GM12878 (cell line): ENCODE measurements around the gene CHDH. TPM values are rescaled to one million over a fixed set of nuclear protein-coding genes. Genes with fewer than 3 reads are reported as not detected.

Experiments
- ATAC-seq: fragments of 200-7000 bp; cut with Tn5 transposase; 3 replicates; pipeline ENCODE4 v1.9.1; 2020; ENCODE audit warnings: mild to moderate bottlenecking, moderate library complexity
- BruUV-seq: library from RNA; stranded (reverse); fragments of 400-500 nt; replicated peaks from 2 replicates; lab custom pipeline; 2021; lab: Mats Ljungman, UMichigan
- CTCF ChIA-PET: fragments of 300-600 bp; sonication (Branson Sonifier 250); formaldehyde crosslinking; extraction: SDS; loops from one replicate; lab custom pipeline; 2021; ENCODE audit warnings: inconsistent platforms; lab: Yijun Ruan, JAX
- POLR2A ChIA-PET: fragments of 350-600 bp; formaldehyde crosslinking; extraction: SDS; loops from one replicate; lab custom pipeline; 2021; ENCODE audit warnings: inconsistent platforms; lab: Charles Lee
- RAD21 ChIA-PET: fragments of 300-600 bp; sonication (Branson Sonifier 250); formaldehyde crosslinking; loops from one replicate; lab custom pipeline; 2023; ENCODE audit warnings: antibody characterized with exemption; ENCODE audit not compliant: unreplicated experiment; lab: Charles Lee
- SMC1A ChIA-PET: fragments of 300-600 bp; sonication (Branson Sonifier 250); formaldehyde crosslinking; loops from one replicate; lab custom pipeline; 2023; ENCODE audit not compliant: unreplicated experiment, uncharacterized antibody; lab: Charles Lee
- DNase-seq: peaks from one replicate; pipeline ENCODE4 v3.0.0-alpha.2; 2011; ENCODE audit warnings: low read depth, low spot score
- FAIRE-seq: peaks from 3 replicates; lab custom pipeline; 2011; peaks lifted over from hg19 to GRCh38; lab: Jason Lieb, UNC
- H2AFZ ChIP-seq: 2 replicates; pipeline ENCODE4 v1.6.0; 2011; ENCODE audit warnings: low read depth, low read length, control low read depth; ENCODE audit not compliant: control insufficient read depth
- H3K27ac ChIP-seq: 2 replicates; pipeline ENCODE4 v1.5.1; 2011; ENCODE audit warnings: control low read depth; ENCODE audit not compliant: control insufficient read depth, insufficient read depth
- H3K27me3 ChIP-seq, 2 experiments: replicated peaks in 1 of 2; 2 replicates each; pipeline versions ENCODE4 v1.6.0 to v1.6.1; 2011; ENCODE audit warnings: low read length in 1 of 2; ENCODE audit not compliant: control insufficient read depth in 2 of 2, insufficient read depth in 2 of 2
- H3K36me3 ChIP-seq, 2 experiments: 2 replicates each; pipeline ENCODE4 v1.5.1; 2011; ENCODE audit warnings: low read length in 1 of 2; ENCODE audit not compliant: control insufficient read depth in 2 of 2, insufficient read depth in 2 of 2
- H3K4me1 ChIP-seq: 2 replicates; pipeline ENCODE4 v1.6.1; 2011; ENCODE audit warnings: mild to moderate bottlenecking, low read length, moderate library complexity, mixed read lengths; ENCODE audit not compliant: control insufficient read depth, insufficient read depth
- H3K4me2 ChIP-seq: 2 replicates; pipeline ENCODE4 v1.6.0; 2011; ENCODE audit warnings: control low read depth; ENCODE audit not compliant: control insufficient read depth, insufficient read depth
- H3K4me3 ChIP-seq: fragments of 200-600 bp; sonication (generic); 2 replicates; pipeline ENCODE4 v1.5.1; 2016
- H3K79me2 ChIP-seq: 2 replicates; pipeline ENCODE4 v1.6.0; 2011; ENCODE audit warnings: low read length; ENCODE audit not compliant: control insufficient read depth, insufficient read depth
- H3K9ac ChIP-seq: 2 replicates; pipeline ENCODE4 v1.8.0; 2011; ENCODE audit warnings: low read length, control low read depth, mixed read lengths; ENCODE audit not compliant: control insufficient read depth, insufficient read depth
- H3K9me3 ChIP-seq: replicated peaks from 3 replicates; pipeline ENCODE4 v1.5.1; 2011; ENCODE audit warnings: mild to moderate bottlenecking, low read length; ENCODE audit not compliant: control insufficient read depth, insufficient read depth
- H4K20me1 ChIP-seq: 2 replicates; pipeline ENCODE4 v1.6.0; 2011; ENCODE audit not compliant: control insufficient read depth, insufficient read depth
- BCL11A ChIP-seq: IDR thresholded peaks from 2 replicates; pipeline ENCODE4 v1.6.1; 2011; ENCODE audit warnings: low read depth, low read length
- E2F4 ChIP-seq: IDR thresholded peaks from 2 replicates; pipeline ENCODE4 v1.6.1; 2012; ENCODE audit warnings: low read depth, low read length, improper control_type of control experiment
- E4F1 ChIP-seq: fragments of 450-650 bp; IDR thresholded peaks from 2 replicates; pipeline ENCODE4 v1.6.1; 2018; ENCODE audit warnings: borderline replicate concordance, mild to moderate bottlenecking; ENCODE audit not compliant: partially characterized antibody
- IKZF1 ChIP-seq: fragments of 450-650 bp; conservative IDR thresholded peaks from 2 replicates; pipeline ENCODE4 v1.6.1; 2017; ENCODE audit warnings: antibody characterized with exemption, mild to moderate bottlenecking
- IKZF2 ChIP-seq, 2 experiments: fragments of 450-650 bp; IDR thresholded peaks; 2 replicates each; pipeline ENCODE4 v1.6.1; 2017; ENCODE audit warnings: mild to moderate bottlenecking in 2 of 2, moderate library complexity in 2 of 2
- JUNB ChIP-seq: IDR thresholded peaks from 2 replicates; pipeline ENCODE4 v1.6.1; 2016; ENCODE audit warnings: antibody characterized with exemption, mild to moderate bottlenecking
- JUND ChIP-seq: IDR thresholded peaks from 2 replicates; pipeline ENCODE4 v1.6.1; 2012; ENCODE audit warnings: low read depth, mild to moderate bottlenecking, low read length, improper control_type of control experiment, moderate library complexity
- KLF5 ChIP-seq: fragments of 450-650 bp; IDR thresholded peaks from 2 replicates; pipeline ENCODE4 v1.6.1; 2014; ENCODE audit warnings: mild to moderate bottlenecking; ENCODE audit not compliant: partially characterized antibody
- NFYA ChIP-seq: IDR thresholded peaks from 2 replicates; pipeline ENCODE4 v1.6.1; 2011; ENCODE audit warnings: low read depth, mild to moderate bottlenecking, low read length, improper control_type of control experiment, borderline replicate concordance
- NFYB ChIP-seq: IDR thresholded peaks from 2 replicates; pipeline ENCODE4 v1.6.1; 2011; ENCODE audit warnings: low read depth, mild to moderate bottlenecking, low read length, improper control_type of control experiment, moderate library complexity; ENCODE audit not compliant: insufficient read depth
- NR2C1 ChIP-seq: fragments of 450-650 bp; IDR thresholded peaks from 2 replicates; pipeline ENCODE4 v1.6.1; 2017; ENCODE audit warnings: antibody characterized with exemption, mild to moderate bottlenecking, moderate library complexity
- RELA ChIP-seq: fragments of 450-650 bp; IDR thresholded peaks from 2 replicates; pipeline ENCODE4 v1.8.0; 2014; ENCODE audit warnings: borderline replicate concordance; ENCODE audit not compliant: partially characterized antibody
- RELB ChIP-seq: fragments of 450-650 bp; IDR thresholded peaks from 2 replicates; pipeline ENCODE4 v1.6.1; 2017; ENCODE audit warnings: low read depth, mild to moderate bottlenecking, moderate library complexity
- TAF1 ChIP-seq: IDR thresholded peaks from 2 replicates; pipeline ENCODE4 v1.6.1; 2011; ENCODE audit warnings: mild to moderate bottlenecking, low read depth, low read length, borderline replicate concordance
- ZNF274 ChIP-seq: IDR thresholded peaks from one replicate; pipeline ENCODE4 v1.8.0; 2011; ENCODE audit not compliant: insufficient read length, insufficient read depth
- ZZZ3 ChIP-seq: IDR thresholded peaks from 2 replicates; pipeline ENCODE4 v1.6.1; 2011; ENCODE audit warnings: low read depth; ENCODE audit not compliant: control insufficient read depth, insufficient read length
- WGBS: methylation state at CpG from one replicate; pipeline ENCODE4 v1.1.6; 2016; ENCODE audit warnings: low lambda C conversion rate; ENCODE audit not compliant: insufficient replicate concordance, insufficient coverage; ENCODE audit errors: missing lambda C conversion rate; 5-methylcytosine and 5-hydroxymethylcytosine counted together
- in situ Hi-C: fragments of 300-500 bp; cut with MboI; formaldehyde crosslinking; loops from 9 replicates; pipeline ENCODE4 v1.14.3; 2018; ENCODE audit warnings: mixed read lengths
- intact Hi-C: fragments of 100-400 bp; cut with micrococcal nuclease; formaldehyde crosslinking; loops from one replicate; pipeline ENCODE4 v1.14.2; 2022; ENCODE audit not compliant: unreplicated experiment
- polyA plus RNA-seq, 11 experiments: library from polyadenylated mRNA; depleted of rRNA in 4 of 11; unstranded in 6 of 11; stranded (reverse) in 5 of 11; fragments of >200 nt; fragmentation: Nextera tagmentation in 4 of 11; fragmentation: Illumina TruSeq in 1 of 11; extraction: Ambion mirVana in 4 of 11; extraction: Trizol in 1 of 11; gene quantifications; 1 replicate in 1 of 11; 2 replicates in 10 of 11; pipeline versions ENCODE4 v1.2.1 to v1.2.3, GENCODE V29; 2011 to 2016; ENCODE audit warnings: inconsistent platforms in 2 of 11, missing spikeins in 2 of 11, low read depth in 1 of 11
- total RNA-seq, 4 experiments: library from RNA; depleted of rRNA in 3 of 4; stranded (reverse); fragments of >200 nt in 3 of 4; fragmentation: Illumina TruSeq in 1 of 4; extraction: Trizol in 1 of 4; gene quantifications; 2 replicates each; pipeline versions ENCODE4 v1.2.1 to v1.2.3, GENCODE V29; 2013 to 2021

Gene CHDH
- total and polyA plus RNA-seq, 10 of the 15 experiments (the other 5 are each of a cell fraction or from before 2014, with no cell fraction given): 0.95 to 8.3 (median 2.9) TPM

- no peak overlapping the region for H3K27ac ChIP-seq
- H3K36me3 ChIP-seq: no peaks in the 10 kb centered on the region
- no TSS peak for BruUV-seq
- no peaks in the 10 kb centered on the region for H3K9me3 ChIP-seq
- ATAC-seq (no peak), DNase-seq (no peak), FAIRE-seq (no peak)
- H3K4me2 ChIP-seq: no peak overlapping the region
- CTCF ChIA-PET: interaction anchor here (0.9 kb wide), 1 partner anchor 25 kb away, joined by 3 read pairs; no protein-coding TSS in a partner anchor
- H3K4me1 ChIP-seq: peaks cover 22% of the 10 kb centered on the region
- H3K4me3 ChIP-seq: no peak overlapping the region
- H4K20me1 ChIP-seq: no peaks in the 10 kb centered on the region
- SMC1A ChIA-PET: interaction anchor here (1.1 to 4.5 kb wide), 8 partner anchors 12 to 115 kb away, joined by 3 to 40 read pairs (median 7); partner anchors contain the start of gene SELENOK
- no peak for TF ChIP-seq NFYA
- TF ChIP-seq NFYB: no peak
- TF ChIP-seq ZNF274: no peak
- no peak for TF ChIP-seq RELA
- TF ChIP-seq TAF1: no peak
- no peak for TF ChIP-seq RELB
- no peak for TF ChIP-seq E2F4
- TF ChIP-seq JUNB: no peak
- no peak for TF ChIP-seq IKZF1
- TF ChIP-seq ZZZ3: no peak
- TF ChIP-seq KLF5: no peak
- no peak for TF ChIP-seq E4F1
- TF ChIP-seq BCL11A: no peak
- TF ChIP-seq JUND: no peak
- TF ChIP-seq NR2C1: no peak
- no peak for TF ChIP-seq IKZF2 (IDR thresholded peaks at IDR 0.05)
- no peaks in the 10 kb centered on the region for H3K79me2 ChIP-seq
- intact Hi-C loops: no loop called here
- in situ Hi-C loops: no loop called here
- POLR2A ChIA-PET: interaction anchor here (1.2 to 4.5 kb wide), 2 partner anchors 8 to 68 kb away, joined by 4 to 30 read pairs; partner anchors contain the start of genes CHDH and IL17RB
- WGBS: 81% methylated on average over 9 of the region's 9 CpGs
- no peak overlapping the region for H3K9ac ChIP-seq
- H2AFZ ChIP-seq: no peak overlapping the region
- no peaks in the 10 kb centered on the region for H3K27me3 ChIP-seq
- RAD21 ChIA-PET: interaction anchor here (1.2 to 4.9 kb wide), 3 partner anchors 10 to 67 kb away, joined by 4 to 41 read pairs (median 9); partner anchors contain the start of genes CHDH and IL17RB
Measured at GRCh38 chr3:53776494-53777101, 69.6 kb downstream of the CHDH start.
